Measurements from ENCODE around the gene GART.
A peak's percentile ranks its signal among the peaks of the same experiment; 100 is the strongest.

Gene GART

GRCh38 chr21:33541756-33542639 is at the start of gene GART:
Gene GART (minus strand): TSS chr21:33542117. CDS start chr21:33539315, 2,802 bp downstream.
- H3K27ac ChIP-seq (ENCODE audit: low read depth, low read length, poor library complexity, severe bottlenecking) = peak within 1 kb of the TSS; percentile 96
- H3K79me2 ChIP-seq (ENCODE audit: insufficient read depth, low read length) = peaks cover 64% of the 10 kb centered on the region
- no peaks in the 10 kb centered on the region; the same call in 1 of the 2 replicates for H4K20me1 ChIP-seq (ENCODE audit: insufficient read depth, low read length)
- no peak within 1 kb of the TSS for H2AFZ ChIP-seq (ENCODE audit: low read length)
- no peaks in the 10 kb centered on the region for H3K27me3 ChIP-seq (ENCODE audit: insufficient read depth, low read length)
- H3K9ac ChIP-seq (ENCODE audit: low read length) = peak within 1 kb of the TSS; percentile 97
- H3F3A ChIP-seq (ENCODE audit: insufficient read depth, low read length) = no peaks in the 10 kb centered on the region
- peaks cover 45% of the 10 kb centered on the region for H3K36me3 ChIP-seq (ENCODE audit: insufficient read depth, low read length)
- peaks cover 39% of the 10 kb centered on the region for H3K4me1 ChIP-seq (ENCODE audit: insufficient read depth, low read length, severe bottlenecking)
- H3K9me3 ChIP-seq (ENCODE audit: low read length) = no peaks in the 10 kb centered on the region
- H3K4me2 ChIP-seq (ENCODE audit: low read length) = peak within 1 kb of the TSS; percentile 98
- TF ChIP-seq, protein P1, sequence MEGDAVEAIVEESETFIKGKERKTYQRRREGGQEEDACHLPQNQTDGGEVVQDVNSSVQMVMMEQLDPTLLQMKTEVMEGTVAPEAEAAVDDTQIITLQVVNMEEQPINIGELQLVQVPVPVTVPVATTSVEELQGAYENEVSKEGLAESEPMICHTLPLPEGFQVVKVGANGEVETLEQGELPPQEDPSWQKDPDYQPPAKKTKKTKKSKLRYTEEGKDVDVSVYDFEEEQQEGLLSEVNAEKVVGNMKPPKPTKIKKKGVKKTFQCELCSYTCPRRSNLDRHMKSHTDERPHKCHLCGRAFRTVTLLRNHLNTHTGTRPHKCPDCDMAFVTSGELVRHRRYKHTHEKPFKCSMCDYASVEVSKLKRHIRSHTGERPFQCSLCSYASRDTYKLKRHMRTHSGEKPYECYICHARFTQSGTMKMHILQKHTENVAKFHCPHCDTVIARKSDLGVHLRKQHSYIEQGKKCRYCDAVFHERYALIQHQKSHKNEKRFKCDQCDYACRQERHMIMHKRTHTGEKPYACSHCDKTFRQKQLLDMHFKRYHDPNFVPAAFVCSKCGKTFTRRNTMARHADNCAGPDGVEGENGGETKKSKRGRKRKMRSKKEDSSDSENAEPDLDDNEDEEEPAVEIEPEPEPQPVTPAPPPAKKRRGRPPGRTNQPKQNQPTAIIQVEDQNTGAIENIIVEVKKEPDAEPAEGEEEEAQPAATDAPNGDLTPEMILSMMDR (IDR thresholded peaks at IDR 0.05; ENCODE audit: low read length) = no peak
- no peak for TF ChIP-seq EZH2 (IDR thresholded peaks at IDR 0.05; ENCODE audit: borderline replicate concordance, low read length)
- H3K4me3 ChIP-seq (ENCODE audit: low read depth, low read length, poor library complexity, severe bottlenecking) = peak within 1 kb of the TSS; percentile 84
- no peaks in the 10 kb centered on the region for H3K9me2 ChIP-seq (ENCODE audit: low read depth, low read length)

DNA sequence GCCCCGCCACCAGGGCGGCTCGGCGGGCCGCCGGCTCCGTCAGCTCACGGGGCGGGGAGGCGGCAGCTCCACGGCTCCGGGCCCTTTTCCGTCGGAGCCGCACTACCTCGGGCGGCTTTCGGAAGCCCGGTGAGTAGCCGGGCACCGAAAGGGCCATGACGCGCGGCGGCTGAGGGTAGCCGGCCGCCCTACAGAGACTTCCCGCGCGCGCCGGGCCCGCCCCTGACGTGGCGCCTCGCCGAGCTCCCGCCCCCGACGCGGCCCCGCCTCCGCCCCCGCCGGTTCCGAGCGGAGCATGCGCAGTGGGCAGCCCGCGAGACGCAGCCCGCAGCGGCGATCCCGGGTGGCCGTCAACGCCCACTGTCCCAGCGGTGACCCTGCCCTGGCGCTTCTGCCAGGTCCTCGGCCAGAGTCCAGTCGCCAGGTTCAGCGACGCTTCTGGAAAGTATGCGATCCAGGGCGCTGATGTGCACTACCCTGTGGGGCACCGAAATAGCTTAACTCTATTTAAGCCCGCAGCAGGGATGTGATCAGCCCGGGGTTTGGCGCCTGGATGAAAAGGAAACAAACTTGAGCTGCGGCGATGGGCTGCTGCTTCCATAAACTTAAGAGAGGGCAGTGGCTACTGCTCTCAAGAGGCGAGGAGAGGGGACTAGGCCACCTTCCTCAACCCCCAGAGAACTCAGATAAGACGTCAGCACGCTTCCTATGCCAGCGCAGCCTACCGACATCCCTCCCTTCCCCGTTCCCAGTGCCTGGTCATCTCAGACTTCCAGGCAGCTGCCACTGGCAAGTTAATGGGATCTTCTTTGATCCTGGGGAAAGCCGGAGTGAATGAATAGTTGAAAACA is 46.8 kb upstream of the GART start, which contains the start of gene DONSON:
TSS of gene DONSON (minus strand) at position 200 of the 851 bp plus-strand sequence. CDS start at position 157, 43 bp downstream.
- no peaks in the 10 kb centered on the region for H4K20me1 ChIP-seq (ENCODE audit: insufficient read depth, low read length)
- peak within 1 kb of the TSS; percentile 29 for H2AFZ ChIP-seq (ENCODE audit: low read length)
- peaks cover 30% of the 10 kb centered on the region for H3K36me3 ChIP-seq (ENCODE audit: insufficient read depth, low read length)
- no peak for TF ChIP-seq EZH2 (IDR thresholded peaks at IDR 0.05; ENCODE audit: borderline replicate concordance, low read length)
- TF ChIP-seq, protein P1 (IDR thresholded peaks at IDR 0.05; ENCODE audit: low read length) = no peak
- peaks cover 22% of the 10 kb centered on the region for H3K4me1 ChIP-seq (ENCODE audit: insufficient read depth, low read length, severe bottlenecking)
- peak within 1 kb of the TSS; percentile 21 for H3K27ac ChIP-seq (ENCODE audit: low read depth, low read length, poor library complexity, severe bottlenecking)
- no peaks in the 10 kb centered on the region for H3K27me3 ChIP-seq (ENCODE audit: insufficient read depth, low read length)
- H3K79me2 ChIP-seq (ENCODE audit: insufficient read depth, low read length) = peaks cover 23% of the 10 kb centered on the region
- H3K9ac ChIP-seq (ENCODE audit: low read length) = peak within 1 kb of the TSS; percentile 96
- no peaks in the 10 kb centered on the region for H3K9me2 ChIP-seq (ENCODE audit: low read depth, low read length)
- H3K4me2 ChIP-seq (ENCODE audit: low read length) = peak within 1 kb of the TSS; percentile 99
- no peaks in the 10 kb centered on the region for H3F3A ChIP-seq (ENCODE audit: insufficient read depth, low read length)
- H3K4me3 ChIP-seq (ENCODE audit: low read depth, low read length, poor library complexity, severe bottlenecking) = peak within 1 kb of the TSS; percentile 87
- H3K9me3 ChIP-seq (ENCODE audit: low read length) = no peaks in the 10 kb centered on the region

- no peaks in the 10 kb centered on the region for H3K9me2 ChIP-seq (ENCODE audit: low read depth, low read length)
- peak overlapping the region; percentile 99 for H3K4me2 ChIP-seq (ENCODE audit: low read length)
- peak overlapping the region; percentile 87 for H3K4me3 ChIP-seq (ENCODE audit: low read depth, low read length, poor library complexity, severe bottlenecking)
- no peaks in the 10 kb centered on the region for H4K20me1 ChIP-seq (ENCODE audit: insufficient read depth, low read length)
- peak overlapping the region; percentile 21 for H3K27ac ChIP-seq (ENCODE audit: low read depth, low read length, poor library complexity, severe bottlenecking)
- peak overlapping the region; percentile 96 for H3K9ac ChIP-seq (ENCODE audit: low read length)
- peaks cover 23% of the 10 kb centered on the region for H3K79me2 ChIP-seq (ENCODE audit: insufficient read depth, low read length)
- peaks cover 37% of the 10 kb centered on the region for H3K36me3 ChIP-seq (ENCODE audit: insufficient read depth, low read length)
- no peaks in the 10 kb centered on the region for H3F3A ChIP-seq (ENCODE audit: insufficient read depth, low read length)
- TF ChIP-seq EZH2 (IDR thresholded peaks at IDR 0.05; ENCODE audit: borderline replicate concordance, low read length) = no peak
- TF ChIP-seq, protein P1 (IDR thresholded peaks at IDR 0.05; ENCODE audit: low read length) = no peak
- no peaks in the 10 kb centered on the region for H3K9me3 ChIP-seq (ENCODE audit: low read length)
- 0 out of 2 replicates have a peak overlapping the region, but pooled peaks have one; percentile 15 for H2AFZ ChIP-seq (ENCODE audit: low read length)
- peaks cover 22% of the 10 kb centered on the region for H3K4me1 ChIP-seq (ENCODE audit: insufficient read depth, low read length, severe bottlenecking)
- no peaks in the 10 kb centered on the region for H3K27me3 ChIP-seq (ENCODE audit: insufficient read depth, low read length)
These were observed 46.0 kb upstream of the GART start for GRCh38 chr21:33587792-33588484.
